GM19240 (cell line): Measurements from ENCODE around the gene ZNF780B.

Experiments
- DNase-seq: peaks from one replicate; pipeline ENCODE4 v3.0.0; 2011; ENCODE audit warnings: low spot score; ENCODE audit not compliant: insufficient read length

ZNF780B gene

GRCh38 chr19:39983695-39984300, 72.2 kb downstream of the ZNF780B start:
- DNase-seq = no peak

GRCh38 chr19:39982883-39983282, 73.1 kb downstream of the ZNF780B start:
- no peak for DNase-seq
